DND-41 (cell line): ENCODE data around the gene PTDSS2.

Experiments
- ATAC-seq: fragments of 200-7000 bp; cut with Tn5 transposase; 3 replicates; pipeline ENCODE4 v1.9.1; 2021; ENCODE audit warnings: low read depth; ENCODE audit not compliant: insufficient read depth
- DNase-seq: peaks from one replicate; pipeline ENCODE4 v3.0.0-alpha.2; 2020
- H2AFZ ChIP-seq: 2 replicates; pipeline ENCODE4 v1.6.0; 2012; ENCODE audit warnings: low read depth, low read length
- H3K27ac ChIP-seq: 2 replicates; pipeline ENCODE4 v1.5.1; 2012; ENCODE audit warnings: low read length, inconsistent platforms
- H3K27me3 ChIP-seq: fragments of 200-600 bp; sonication (generic); 2 replicates; pipeline ENCODE4 v1.6.0; 2012; ENCODE audit warnings: low read length, mild to moderate bottlenecking, inconsistent platforms; ENCODE audit not compliant: insufficient read depth, poor library complexity
- H3K36me3 ChIP-seq: 2 replicates; pipeline ENCODE4 v1.5.1; 2012; ENCODE audit warnings: low read length, inconsistent platforms; ENCODE audit not compliant: insufficient read depth
- H3K4me1 ChIP-seq: 2 replicates; pipeline ENCODE4 v1.5.1; 2012; ENCODE audit warnings: mild to moderate bottlenecking, low read length; ENCODE audit not compliant: insufficient read depth
- H3K4me2 ChIP-seq: 2 replicates; pipeline ENCODE4 v1.6.0; 2012; ENCODE audit warnings: mild to moderate bottlenecking, moderate library complexity, low read length, inconsistent platforms; ENCODE audit not compliant: insufficient read depth
- H3K4me3 ChIP-seq, 2 experiments: fragments of 200-600 bp in 1 of 2; shearing (Covaris generic) in 1 of 2; 2 replicates each; pipeline ENCODE4 v1.5.1; 2012 to 2016; ENCODE audit warnings: inconsistent platforms in 2 of 2, low read length in 2 of 2, mild to moderate bottlenecking in 2 of 2, low read depth in 1 of 2, moderate library complexity in 1 of 2
- H3K79me2 ChIP-seq: 2 replicates; pipeline ENCODE4 v1.6.0; 2012; ENCODE audit warnings: low read length, inconsistent platforms; ENCODE audit not compliant: insufficient read depth
- H3K9ac ChIP-seq: 2 replicates; pipeline ENCODE4 v1.6.0; 2012; ENCODE audit warnings: low read depth, mild to moderate bottlenecking, inconsistent platforms, low read length, moderate library complexity
- H3K9me3 ChIP-seq: 2 replicates; pipeline ENCODE4 v1.5.1; 2012; ENCODE audit warnings: low read length, moderate library complexity, mild to moderate bottlenecking, inconsistent platforms; ENCODE audit not compliant: insufficient read depth, severe bottlenecking
- H4K20me1 ChIP-seq: 2 replicates; pipeline ENCODE4 v1.6.0; 2012; ENCODE audit warnings: low read length; ENCODE audit not compliant: insufficient read depth
- EZH2 ChIP-seq: IDR thresholded peaks from 3 replicates; pipeline ENCODE4 v1.6.1; 2012; ENCODE audit warnings: borderline replicate concordance, low read depth, mild to moderate bottlenecking, moderate library complexity, low read length, inconsistent platforms; ENCODE audit not compliant: severe bottlenecking
- TF ChIP-seq, protein P1 (sequence below): IDR thresholded peaks from 2 replicates; pipeline ENCODE4 v1.5.1; 2012; ENCODE audit warnings: borderline replicate concordance, low read length, moderate library complexity, mild to moderate bottlenecking; ENCODE audit not compliant: poor library complexity, severe bottlenecking; ENCODE audit errors: extremely low read depth

The PTDSS2 gene

DNA sequence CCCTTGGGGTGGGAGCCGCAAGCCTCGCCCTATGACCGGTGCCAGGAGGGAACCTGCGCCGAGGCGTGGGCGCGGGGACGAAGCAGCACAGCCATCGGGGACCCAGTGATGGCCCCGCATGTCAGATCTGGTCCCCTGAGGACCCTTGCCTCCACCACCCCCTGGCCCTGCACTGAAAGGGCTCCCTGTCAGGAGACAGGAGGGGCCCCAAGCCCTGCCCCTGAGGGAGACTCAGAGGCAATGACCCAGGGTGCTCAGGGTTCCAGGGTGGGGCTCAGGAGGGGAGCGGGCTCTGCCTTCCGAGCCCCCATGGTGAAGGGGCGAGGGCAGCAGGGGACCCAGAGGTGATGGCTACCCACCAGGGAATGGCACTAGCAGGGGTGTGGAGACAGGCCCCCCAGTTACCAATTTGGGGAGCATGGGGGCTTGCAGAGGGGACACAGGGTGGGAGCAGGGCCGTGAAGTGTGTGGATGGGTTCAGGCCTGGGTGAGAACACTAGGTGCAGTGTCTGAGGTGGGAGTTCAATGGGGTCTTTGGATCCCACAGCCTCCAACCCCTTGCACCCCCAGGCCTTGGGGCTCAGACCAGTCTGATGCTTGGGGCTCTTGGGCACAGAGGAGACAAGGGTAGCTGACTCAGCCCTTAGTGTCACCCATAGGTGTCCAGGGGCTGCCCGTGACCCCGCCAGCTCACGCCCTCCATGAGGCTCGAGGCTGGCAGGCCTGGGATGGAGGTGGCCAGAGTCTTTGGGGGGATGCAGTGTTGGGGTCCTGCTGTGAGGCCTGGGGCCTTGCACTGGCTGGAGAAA is 87.7 kb downstream of the PTDSS2 start:
- H3K27ac ChIP-seq: no peak overlapping the region

DNA sequence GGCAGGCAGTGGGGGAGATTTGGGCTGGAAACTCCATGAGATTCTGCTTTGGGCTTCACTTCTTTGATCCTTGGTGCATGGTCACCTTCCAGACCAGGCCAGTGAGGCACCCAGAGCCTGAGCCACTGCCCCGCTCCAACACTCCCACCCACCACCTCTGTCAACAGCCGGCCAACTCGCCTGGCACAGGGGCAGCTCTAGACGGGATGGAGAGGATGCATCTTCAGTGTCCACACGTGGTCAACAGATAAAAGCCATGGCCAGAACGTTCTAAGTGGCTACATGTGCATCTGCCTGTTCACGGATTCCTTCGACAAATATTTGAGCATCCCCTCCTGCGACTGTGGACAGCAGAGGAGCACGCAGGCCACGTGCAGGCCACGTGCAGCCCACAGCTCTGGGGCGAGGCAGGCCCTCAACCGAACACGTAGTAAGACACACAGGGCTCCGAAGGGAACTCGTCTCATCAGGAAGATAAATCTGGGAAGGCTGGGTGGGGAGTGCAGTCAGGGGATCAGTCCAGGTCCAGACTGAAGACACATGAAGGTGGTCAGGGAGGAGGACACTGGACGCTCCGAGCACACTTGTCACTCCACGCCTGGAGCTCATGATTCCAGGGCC is 88.5 kb downstream of the PTDSS2 start:
- no peak overlapping the region for H3K4me2 ChIP-seq
- no peak overlapping the region for H3K27ac ChIP-seq
- H3K9me3 ChIP-seq: no peaks in the 10 kb centered on the region

More for the DNA sequence above, 87.7 kb downstream of the PTDSS2 start:
- ATAC-seq: no peak
- peaks cover 19% of the 10 kb centered on the region for H4K20me1 ChIP-seq
- H3K79me2 ChIP-seq: peaks cover 18% of the 10 kb centered on the region
- no peaks in the 10 kb centered on the region for H3K9me3 ChIP-seq
- no peak for DNase-seq
- H3K4me1 ChIP-seq: peaks cover 41% of the 10 kb centered on the region
- H3K4me3 ChIP-seq: no peak overlapping the region
- no peak overlapping the region for H2AFZ ChIP-seq
- TF ChIP-seq EZH2: no peak
- TF ChIP-seq, protein P1, sequence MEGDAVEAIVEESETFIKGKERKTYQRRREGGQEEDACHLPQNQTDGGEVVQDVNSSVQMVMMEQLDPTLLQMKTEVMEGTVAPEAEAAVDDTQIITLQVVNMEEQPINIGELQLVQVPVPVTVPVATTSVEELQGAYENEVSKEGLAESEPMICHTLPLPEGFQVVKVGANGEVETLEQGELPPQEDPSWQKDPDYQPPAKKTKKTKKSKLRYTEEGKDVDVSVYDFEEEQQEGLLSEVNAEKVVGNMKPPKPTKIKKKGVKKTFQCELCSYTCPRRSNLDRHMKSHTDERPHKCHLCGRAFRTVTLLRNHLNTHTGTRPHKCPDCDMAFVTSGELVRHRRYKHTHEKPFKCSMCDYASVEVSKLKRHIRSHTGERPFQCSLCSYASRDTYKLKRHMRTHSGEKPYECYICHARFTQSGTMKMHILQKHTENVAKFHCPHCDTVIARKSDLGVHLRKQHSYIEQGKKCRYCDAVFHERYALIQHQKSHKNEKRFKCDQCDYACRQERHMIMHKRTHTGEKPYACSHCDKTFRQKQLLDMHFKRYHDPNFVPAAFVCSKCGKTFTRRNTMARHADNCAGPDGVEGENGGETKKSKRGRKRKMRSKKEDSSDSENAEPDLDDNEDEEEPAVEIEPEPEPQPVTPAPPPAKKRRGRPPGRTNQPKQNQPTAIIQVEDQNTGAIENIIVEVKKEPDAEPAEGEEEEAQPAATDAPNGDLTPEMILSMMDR: no peak
- peak overlapping the region; percentile 26; the same call in 1 of the 2 replicates for H3K4me2 ChIP-seq
- H3K9ac ChIP-seq: no peak overlapping the region
- H3K27me3 ChIP-seq: no peaks in the 10 kb centered on the region
- peaks cover 16% of the 10 kb centered on the region for H3K36me3 ChIP-seq

DNA sequence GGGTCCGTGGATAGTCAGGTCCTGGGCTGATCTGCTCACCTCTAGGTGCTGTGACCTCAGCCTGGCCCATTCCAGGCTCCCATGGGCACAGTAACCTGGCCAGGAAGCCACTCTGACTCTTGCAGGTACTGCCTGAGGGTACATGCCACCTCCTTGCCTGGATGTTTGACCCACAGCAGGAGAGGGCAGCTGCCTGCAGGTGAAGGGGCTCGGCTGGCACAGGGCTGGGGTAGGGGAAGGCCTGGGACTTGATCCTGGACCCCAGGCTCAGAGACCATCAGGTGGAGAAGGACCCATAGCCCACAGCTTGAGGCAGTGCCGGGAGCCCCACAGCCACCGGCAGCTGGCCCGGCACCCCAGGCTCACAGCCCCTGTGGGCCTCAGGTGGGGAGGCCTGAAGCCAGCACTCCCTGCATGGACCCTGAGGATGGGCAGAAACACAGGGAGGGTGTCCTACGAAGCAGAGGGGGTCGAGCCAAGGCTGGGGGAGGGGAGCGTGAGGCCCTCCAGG is 89.9 kb downstream of the PTDSS2 start:
- H2AFZ ChIP-seq: no peak overlapping the region
- no peak overlapping the region for H3K9ac ChIP-seq
- H3K4me3 ChIP-seq: no peak overlapping the region
- H3K4me2 ChIP-seq: no peak overlapping the region
- DNase-seq (no peak), ATAC-seq (no peak)
- no peaks in the 10 kb centered on the region for H3K27me3 ChIP-seq
- H3K79me2 ChIP-seq: no peaks in the 10 kb centered on the region; the same call in 1 of the 2 replicates
- no peaks in the 10 kb centered on the region for H3K36me3 ChIP-seq
- no peaks in the 10 kb centered on the region for H4K20me1 ChIP-seq
- H3K4me1 ChIP-seq: peaks cover 22% of the 10 kb centered on the region
- TF ChIP-seq, protein P1: no peak
- TF ChIP-seq EZH2: no peak
- no peaks in the 10 kb centered on the region for H3K9me3 ChIP-seq
- no peak overlapping the region for H3K27ac ChIP-seq

More for the DNA sequence above, 88.5 kb downstream of the PTDSS2 start:
- Histone ChIP-seq H3K79me2 (peaks cover 15% of the 10 kb centered on the region), H2AFZ (no peak overlapping the region), H3K4me3 (no peak overlapping the region), H3K27me3 (no peaks in the 10 kb centered on the region), H3K9ac (no peak overlapping the region), H3K4me1 (peaks cover 35% of the 10 kb centered on the region), H3K36me3 (peaks cover 9% of the 10 kb centered on the region), H4K20me1 (peaks cover 14% of the 10 kb centered on the region)
- DNase-seq: no peak
- TF ChIP-seq, protein P1: no peak
- no peak for TF ChIP-seq EZH2
- no peak for ATAC-seq
